HepG2 (cell line): ENCODE results near the gene RBBP8. TPM values are rescaled to one million over a fixed set of nuclear protein-coding genes. Genes with fewer than 3 reads are reported as not detected.

Source experiments
- ATAC-seq: fragments of 200-7000 bp; cut with Tn5 transposase; 3 replicates; pipeline ENCODE4 v1.9.1; 2020; ENCODE audit warnings: mild to moderate bottlenecking, moderate library complexity
- BruUV-seq: library from RNA; stranded (reverse); fragments of 400-500 nt; replicated peaks from 2 replicates; lab custom pipeline; 2021; lab: Mats Ljungman, UMichigan
- CTCF ChIA-PET: fragments of 300-600 bp; formaldehyde crosslinking; extraction: SDS; loops from one replicate; lab custom pipeline; 2021; ENCODE audit warnings: low total read pairs, inconsistent platforms, low intra/inter-chr PET ratio; lab: Yijun Ruan, JAX
- POLR2A ChIA-PET: fragments of 350-600 bp; sonication (Branson Sonifier 250); formaldehyde crosslinking; loops from one replicate; lab custom pipeline; 2020; ENCODE audit warnings: antibody characterized with exemption, inconsistent platforms; lab: Yijun Ruan, JAX
- DNase-seq: peaks from one replicate; pipeline ENCODE4 v3.0.0-alpha.2; 2015; ENCODE audit warnings: low spot score
- FAIRE-seq: peaks from 3 replicates; lab custom pipeline; 2011; peaks lifted over from hg19 to GRCh38; lab: Jason Lieb, UNC
- H2AFZ ChIP-seq: one replicate; pipeline ENCODE4 v1.6.1; 2011; ENCODE audit warnings: low read length, inconsistent platforms
- H3K27ac ChIP-seq: fragments of 300-600 bp; 3 replicates; pipeline ENCODE4 v1.8.0; 2011; ENCODE audit warnings: mixed run types, mild to moderate bottlenecking, mixed read lengths, low read length, inconsistent platforms; ENCODE audit not compliant: insufficient read depth; ENCODE audit errors: extremely low read length
- H3K27me3 ChIP-seq, 2 experiments: fragments of 200-600 bp in 1 of 2; 2 replicates in 1 of 2; 3 replicates in 1 of 2; pipeline versions ENCODE4 v1.6.0 to v1.8.0; 2011; ENCODE audit warnings: low read length in 2 of 2, mild to moderate bottlenecking in 2 of 2, moderate library complexity in 2 of 2, inconsistent platforms in 1 of 2; ENCODE audit not compliant: insufficient read depth in 2 of 2, control insufficient read depth in 1 of 2
- H3K36me3 ChIP-seq, 2 experiments: fragments of 200-600 bp in 1 of 2; replicated peaks in 1 of 2; 2 replicates in 1 of 2; 3 replicates in 1 of 2; pipeline versions ENCODE4 v1.5.1 to v1.8.0; 2011; ENCODE audit warnings: low read length in 2 of 2, inconsistent platforms in 1 of 2; ENCODE audit not compliant: insufficient read depth in 2 of 2, control insufficient read depth in 1 of 2
- H3K4me1 ChIP-seq: 2 replicates; pipeline ENCODE4 v1.5.1; 2012; ENCODE audit warnings: low read length, inconsistent platforms; ENCODE audit not compliant: insufficient read depth
- H3K4me2 ChIP-seq: 2 replicates; pipeline ENCODE4 v1.6.0; 2011; ENCODE audit warnings: low read depth, low read length, inconsistent platforms
- H3K4me3 ChIP-seq, 3 experiments: fragments of 200-600 bp in 1 of 3; sonication (generic), shearing (Covaris generic) in 1 of 3; replicated peaks in 1 of 3; 2 replicates each; pipeline ENCODE4 v1.5.1; 2011 to 2016; ENCODE audit warnings: low read length in 3 of 3, inconsistent platforms in 2 of 3, low read depth in 2 of 3, mild to moderate bottlenecking in 2 of 3, control low read depth in 1 of 3, mixed read lengths in 1 of 3; ENCODE audit not compliant: insufficient read depth in 1 of 3
- H3K79me2 ChIP-seq: one replicate; pipeline ENCODE4 v1.6.1; 2011; ENCODE audit warnings: low read length, inconsistent platforms; ENCODE audit not compliant: insufficient read depth
- H3K9ac ChIP-seq: 2 replicates; pipeline ENCODE4 v1.6.0; 2011; ENCODE audit warnings: mild to moderate bottlenecking, low read depth, low read length, inconsistent platforms; ENCODE audit not compliant: insufficient read depth
- H3K9me3 ChIP-seq: 2 replicates; pipeline ENCODE4 v1.5.1; 2012; ENCODE audit warnings: mild to moderate bottlenecking, low read length
- H4K20me1 ChIP-seq: 2 replicates; pipeline ENCODE4 v1.6.0; 2011; ENCODE audit warnings: inconsistent platforms, mild to moderate bottlenecking, low read length, moderate library complexity; ENCODE audit not compliant: insufficient read depth
- CBX2 ChIP-seq, 2 experiments: fragments of 200-600 bp in 1 of 2; sonication (generic); formaldehyde crosslinking in 1 of 2; IDR thresholded peaks; 2 replicates each; pipeline versions ENCODE4 v1.7.0 to v1.8.1; 2018 to 2022; ENCODE audit warnings: low read depth in 2 of 2, low read length in 1 of 2, mild to moderate bottlenecking in 1 of 2, missing genetic modification reagents in 1 of 2
- PCBP1 ChIP-seq: fragments of 200-400 bp; formaldehyde crosslinking; IDR thresholded peaks from 2 replicates; pipeline ENCODE4 v1.6.1; 2017; ENCODE audit warnings: mild to moderate bottlenecking, low read depth, low read length, borderline replicate concordance
- PHF8 ChIP-seq: sonication (generic); formaldehyde crosslinking; IDR thresholded peaks from 2 replicates; pipeline ENCODE4 v1.5.0; 2020; ENCODE audit warnings: missing genetic modification reagents
- RBM39 ChIP-seq: fragments of 200-400 bp; formaldehyde crosslinking; IDR thresholded peaks from one replicate; pipeline ENCODE4 v1.6.1; 2018; ENCODE audit warnings: antibody characterized with exemption, mild to moderate bottlenecking, low read depth, low read length; ENCODE audit not compliant: poor library complexity, severe bottlenecking
- RFXAP ChIP-seq: sonication (generic); formaldehyde crosslinking; IDR thresholded peaks from 2 replicates; pipeline ENCODE4 v1.4.0; 2020; ENCODE audit warnings: missing genetic modification reagents, borderline replicate concordance
- SIX1 ChIP-seq: sonication (generic); formaldehyde crosslinking; IDR thresholded peaks from 2 replicates; pipeline ENCODE4 v1.4.0; 2020; ENCODE audit warnings: missing genetic modification reagents, borderline replicate concordance
- STAG1 ChIP-seq: sonication (generic); formaldehyde crosslinking; IDR thresholded peaks from 2 replicates; pipeline ENCODE4 v1.4.0; 2020; ENCODE audit warnings: missing genetic modification reagents
- ZEB1 ChIP-seq: IDR thresholded peaks from 2 replicates; pipeline ENCODE4 v1.6.1; 2012; ENCODE audit warnings: mild to moderate bottlenecking, low read depth, inconsistent platforms; ENCODE audit not compliant: insufficient replicate concordance
- ZFX ChIP-seq: sonication (generic); formaldehyde crosslinking; IDR thresholded peaks from 2 replicates; pipeline ENCODE4 v1.4.0; 2020; ENCODE audit warnings: mild to moderate bottlenecking, low read depth, missing genetic modification reagents, moderate library complexity
- ZNF121 ChIP-seq: sonication (generic); formaldehyde crosslinking; IDR thresholded peaks from 2 replicates; pipeline ENCODE4 v1.5.0; 2020; ENCODE audit warnings: mild to moderate bottlenecking, missing genetic modification reagents
- ZNF3 ChIP-seq: IDR thresholded peaks from 2 replicates; pipeline ENCODE4 v1.7.0; 2017; ENCODE audit warnings: inconsistent platforms
- ZNF484 ChIP-seq: sonication (generic); formaldehyde crosslinking; IDR thresholded peaks from 2 replicates; pipeline ENCODE4 v1.5.1; 2020; ENCODE audit warnings: mild to moderate bottlenecking, low read depth, missing genetic modification reagents, borderline replicate concordance
- ZNF550 ChIP-seq: sonication (generic); formaldehyde crosslinking; IDR thresholded peaks from 2 replicates; pipeline ENCODE4 v1.4.0; 2020; ENCODE audit warnings: mild to moderate bottlenecking, missing genetic modification reagents, borderline replicate concordance
- WGBS: methylation state at CpG from one replicate; pipeline ENCODE4 v1.1.6; 2017; ENCODE audit warnings: low lambda C conversion rate; 5-methylcytosine and 5-hydroxymethylcytosine counted together
- in situ Hi-C: cut with HindIII; loops from 2 replicates; pipeline ENCODE4 v1.10.0; 2017; ENCODE audit warnings: low pct_unique_long_range_greater_than_20kb; ENCODE audit not compliant: extremely low pct_ligation_motif_present
- intact Hi-C: fragments of 100-400 bp; cut with micrococcal nuclease; formaldehyde crosslinking; loops from one replicate; pipeline ENCODE4 v1.10.0; 2022; ENCODE audit not compliant: unreplicated experiment
- polyA plus RNA-seq, 8 experiments: library from polyadenylated mRNA; depleted of rRNA in 3 of 8; stranded (reverse) in 7 of 8; unstranded in 1 of 8; fragments of >200 nt; fragmentation: Illumina TruSeq in 4 of 8; extraction: Trizol in 4 of 8; gene quantifications; 2 replicates each; pipeline versions ENCODE4 v1.2.1 to v1.2.3, GENCODE V29; 2011 to 2016; ENCODE audit warnings: low read depth in 4 of 8, missing spikeins in 1 of 8, mixed read lengths in 1 of 8; ENCODE audit not compliant: insufficient read depth in 1 of 8
- total RNA-seq, 5 experiments: library from RNA; depleted of rRNA; stranded (reverse); fragments of >200 nt; fragmentation: Illumina TruSeq; extraction: Trizol; gene quantifications; 2 replicates each; pipeline ENCODE4 v1.2.3, GENCODE V29; 2016; ENCODE audit warnings: low read depth in 1 of 5
- TF ChIP-seq, protein P1 (sequence below): sonication (generic); formaldehyde crosslinking; IDR thresholded peaks from 2 replicates; pipeline ENCODE4 v1.5.0; 2020; ENCODE audit warnings: missing genetic modification reagents, mild to moderate bottlenecking, borderline replicate concordance
- TF ChIP-seq, protein P2 (sequence below): sonication (generic); formaldehyde crosslinking; conservative IDR thresholded peaks from 2 replicates; pipeline ENCODE4 v1.4.0; 2020; ENCODE audit warnings: missing genetic modification reagents
- TF ChIP-seq, protein P3 (sequence below): sonication (generic); formaldehyde crosslinking; IDR thresholded peaks from 2 replicates; pipeline ENCODE4 v1.8.0; 2022; ENCODE audit warnings: missing genetic modification reagents, mild to moderate bottlenecking, moderate library complexity, borderline replicate concordance
- TF ChIP-seq, protein P4 (sequence below): sonication (generic); formaldehyde crosslinking; IDR thresholded peaks from 2 replicates; pipeline ENCODE4 v1.4.0; 2020; ENCODE audit warnings: missing genetic modification reagents

The RBBP8 gene
- total and polyA plus RNA-seq, 2 of the 13 experiments (the other 11 are each of a cell fraction or from before 2014, with no cell fraction given), result 14.2 to 47.4 TPM

DNA sequence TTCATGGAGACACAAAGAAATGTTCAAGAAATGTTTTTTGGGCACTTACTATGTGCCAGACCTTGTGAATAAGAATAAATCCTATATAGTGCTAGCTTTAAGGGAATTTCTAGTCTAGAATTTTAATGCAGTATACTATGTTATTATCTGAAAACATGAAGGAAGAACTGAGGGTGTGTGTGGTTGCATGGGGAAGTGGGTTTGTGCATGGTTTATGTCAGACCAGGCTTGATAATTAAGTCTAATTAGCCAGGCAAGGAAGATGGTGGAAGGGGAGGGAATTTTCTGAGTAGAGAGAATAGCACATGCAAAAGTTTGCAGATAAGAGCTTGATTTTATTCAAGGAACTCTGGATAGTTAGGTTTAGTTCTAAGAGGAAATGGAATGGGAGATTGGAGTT lies 6.5 kb downstream of the RBBP8 start (continued):
- TF ChIP-seq ZNF3 (CRISPR knock-in tag), result no peak
- TF ChIP-seq ZNF484 (CRISPR knock-in tag), result no peak
- TF ChIP-seq STAG1 (CRISPR knock-in tag), result no peak
- TF ChIP-seq, all 625 proteins: peak for 0

DNA sequence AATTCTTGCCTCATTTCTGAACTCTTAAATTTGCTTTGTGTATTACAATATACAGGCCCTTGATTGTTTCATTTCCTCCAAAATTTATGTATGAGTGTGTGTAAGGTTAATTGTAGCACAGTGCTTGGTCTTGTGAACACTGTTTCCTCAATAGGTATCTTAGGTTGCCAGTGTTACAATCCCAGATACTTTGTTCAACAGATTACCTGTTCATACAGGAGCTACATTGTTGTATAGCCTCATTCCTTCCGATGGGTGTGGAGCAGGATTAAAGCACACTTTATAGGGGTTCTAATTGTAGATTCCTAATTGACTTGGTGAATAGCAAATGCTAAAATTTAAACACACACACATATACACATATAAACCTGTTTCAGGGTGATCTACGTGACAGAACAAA lies 10.7 kb downstream of the RBBP8 start:
- no peak for FAIRE-seq
- in situ Hi-C loops, result no loop called here
- peaks cover 3 to 14% of the 10 kb centered on the region in 2 experiments; a peak in 2 of 5 replicates for H3K36me3 ChIP-seq
- H3K79me2 ChIP-seq, result no peaks in the 10 kb centered on the region
- intact Hi-C loops, result no loop called here
- 98% methylated on average over 2 of the region's 2 CpGs for WGBS
- no peak overlapping the region for H3K4me2 ChIP-seq
- ChIA-PET CTCF (no interaction called here), POLR2A (no interaction called here)
- ATAC-seq, result no peak
- H3K9ac ChIP-seq, result no peak overlapping the region
- H3K9me3 ChIP-seq, result no peaks in the 10 kb centered on the region
- H4K20me1 ChIP-seq, result no peaks in the 10 kb centered on the region
- H3K27me3 ChIP-seq, result no peaks in the 10 kb centered on the region
- no peak overlapping the region for H3K27ac ChIP-seq
- no peak overlapping the region for H3K4me3 ChIP-seq
- no peak for DNase-seq
- no peak overlapping the region for H2AFZ ChIP-seq
- H3K4me1 ChIP-seq, result no peaks in the 10 kb centered on the region
- BruUV-seq, result no TSS peak
- TF ChIP-seq, protein P1, sequence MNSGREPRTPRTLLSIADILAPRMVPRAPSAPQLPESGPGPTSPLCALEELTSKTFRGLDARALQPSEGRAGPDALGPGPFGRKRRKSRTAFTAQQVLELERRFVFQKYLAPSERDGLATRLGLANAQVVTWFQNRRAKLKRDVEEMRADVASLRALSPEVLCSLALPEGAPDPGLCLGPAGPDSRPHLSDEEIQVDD (CRISPR knock-in tag), result no peak
- TF ChIP-seq ZFX (CRISPR knock-in tag) (no peak), PHF8 (CRISPR knock-in tag) (no peak), ZNF121 (CRISPR knock-in tag) (no peak), PCBP1 (no peak), RBM39 (no peak), SIX1 (CRISPR knock-in tag) (no peak), RFXAP (no peak), ZNF550 (CRISPR knock-in tag) (no peak), CBX2 (IDR thresholded peaks at IDR 0.05; ENCODE audit: low read depth, low read length) (no peak), CBX2 (CRISPR knock-in tag; IDR thresholded peaks at IDR 0.05; ENCODE audit: low read depth) (no peak), ZEB1 (no peak)
- TF ChIP-seq, protein P2, sequence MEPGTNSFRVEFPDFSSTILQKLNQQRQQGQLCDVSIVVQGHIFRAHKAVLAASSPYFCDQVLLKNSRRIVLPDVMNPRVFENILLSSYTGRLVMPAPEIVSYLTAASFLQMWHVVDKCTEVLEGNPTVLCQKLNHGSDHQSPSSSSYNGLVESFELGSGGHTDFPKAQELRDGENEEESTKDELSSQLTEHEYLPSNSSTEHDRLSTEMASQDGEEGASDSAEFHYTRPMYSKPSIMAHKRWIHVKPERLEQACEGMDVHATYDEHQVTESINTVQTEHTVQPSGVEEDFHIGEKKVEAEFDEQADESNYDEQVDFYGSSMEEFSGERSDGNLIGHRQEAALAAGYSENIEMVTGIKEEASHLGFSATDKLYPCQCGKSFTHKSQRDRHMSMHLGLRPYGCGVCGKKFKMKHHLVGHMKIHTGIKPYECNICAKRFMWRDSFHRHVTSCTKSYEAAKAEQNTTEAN (CRISPR knock-in tag), result no peak
- TF ChIP-seq, protein P3, sequence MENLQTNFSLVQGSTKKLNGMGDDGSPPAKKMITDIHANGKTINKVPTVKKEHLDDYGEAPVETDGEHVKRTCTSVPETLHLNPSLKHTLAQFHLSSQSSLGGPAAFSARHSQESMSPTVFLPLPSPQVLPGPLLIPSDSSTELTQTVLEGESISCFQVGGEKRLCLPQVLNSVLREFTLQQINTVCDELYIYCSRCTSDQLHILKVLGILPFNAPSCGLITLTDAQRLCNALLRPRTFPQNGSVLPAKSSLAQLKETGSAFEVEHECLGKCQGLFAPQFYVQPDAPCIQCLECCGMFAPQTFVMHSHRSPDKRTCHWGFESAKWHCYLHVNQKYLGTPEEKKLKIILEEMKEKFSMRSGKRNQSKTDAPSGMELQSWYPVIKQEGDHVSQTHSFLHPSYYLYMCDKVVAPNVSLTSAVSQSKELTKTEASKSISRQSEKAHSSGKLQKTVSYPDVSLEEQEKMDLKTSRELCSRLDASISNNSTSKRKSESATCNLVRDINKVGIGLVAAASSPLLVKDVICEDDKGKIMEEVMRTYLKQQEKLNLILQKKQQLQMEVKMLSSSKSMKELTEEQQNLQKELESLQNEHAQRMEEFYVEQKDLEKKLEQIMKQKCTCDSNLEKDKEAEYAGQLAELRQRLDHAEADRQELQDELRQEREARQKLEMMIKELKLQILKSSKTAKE, result no peak
- TF ChIP-seq, protein P4, sequence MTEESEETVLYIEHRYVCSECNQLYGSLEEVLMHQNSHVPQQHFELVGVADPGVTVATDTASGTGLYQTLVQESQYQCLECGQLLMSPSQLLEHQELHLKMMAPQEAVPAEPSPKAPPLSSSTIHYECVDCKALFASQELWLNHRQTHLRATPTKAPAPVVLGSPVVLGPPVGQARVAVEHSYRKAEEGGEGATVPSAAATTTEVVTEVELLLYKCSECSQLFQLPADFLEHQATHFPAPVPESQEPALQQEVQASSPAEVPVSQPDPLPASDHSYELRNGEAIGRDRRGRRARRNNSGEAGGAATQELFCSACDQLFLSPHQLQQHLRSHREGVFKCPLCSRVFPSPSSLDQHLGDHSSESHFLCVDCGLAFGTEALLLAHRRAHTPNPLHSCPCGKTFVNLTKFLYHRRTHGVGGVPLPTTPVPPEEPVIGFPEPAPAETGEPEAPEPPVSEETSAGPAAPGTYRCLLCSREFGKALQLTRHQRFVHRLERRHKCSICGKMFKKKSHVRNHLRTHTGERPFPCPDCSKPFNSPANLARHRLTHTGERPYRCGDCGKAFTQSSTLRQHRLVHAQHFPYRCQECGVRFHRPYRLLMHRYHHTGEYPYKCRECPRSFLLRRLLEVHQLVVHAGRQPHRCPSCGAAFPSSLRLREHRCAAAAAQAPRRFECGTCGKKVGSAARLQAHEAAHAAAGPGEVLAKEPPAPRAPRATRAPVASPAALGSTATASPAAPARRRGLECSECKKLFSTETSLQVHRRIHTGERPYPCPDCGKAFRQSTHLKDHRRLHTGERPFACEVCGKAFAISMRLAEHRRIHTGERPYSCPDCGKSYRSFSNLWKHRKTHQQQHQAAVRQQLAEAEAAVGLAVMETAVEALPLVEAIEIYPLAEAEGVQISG (CRISPR knock-in tag), result no peak
